ENCODE data around the gene IPO4. TPM values are rescaled to one million over a fixed set of nuclear protein-coding genes. Genes with fewer than 3 reads are reported as not detected.

IPO4 gene
- total and polyA plus RNA-seq, 2 of the 13 experiments (the other 11 are each of a cell fraction or from before 2014, with no cell fraction given) = 39.0 to 179 TPM

- peak; percentile 92 for TF ChIP-seq MED1 (CRISPR knock-in tag; IDR thresholded peaks at IDR 0.05)
- TF ChIP-seq CTCF (CRISPR knock-in tag; IDR thresholded peaks at IDR 0.05) = peak; percentile 47; the same call in 1 of the 2 replicates
- TF ChIP-seq RERE (CRISPR knock-in tag; IDR thresholded peaks at IDR 0.05; ENCODE audit: low read depth) = 0 out of 2 replicates have a peak, but pooled peaks have one; percentile 57
- no peak for TF ChIP-seq DDIT3 (CRISPR knock-in tag; IDR thresholded peaks at IDR 0.05)
- peak; percentile 96 for TF ChIP-seq SP5 (CRISPR knock-in tag; IDR thresholded peaks at IDR 0.05; ENCODE audit: borderline replicate concordance, low read depth)
- no peak for TF ChIP-seq ZNF329 (CRISPR knock-in tag; IDR thresholded peaks at IDR 0.05; ENCODE audit: low read depth)
- TF ChIP-seq ZNF274 (CRISPR knock-in tag; IDR thresholded peaks at IDR 0.05) = peak; percentile 95
- TF ChIP-seq ELF3 (CRISPR knock-in tag; IDR thresholded peaks at IDR 0.05) = peak; percentile 83
- peak; percentile 64; the same call in 1 of the 2 replicates for TF ChIP-seq KLF6 (CRISPR knock-in tag; IDR thresholded peaks at IDR 0.05)
- no peak for TF ChIP-seq CCDC6 (CRISPR knock-in tag; IDR thresholded peaks at IDR 0.05)
- TF ChIP-seq HMGXB4 (CRISPR knock-in tag; IDR thresholded peaks at IDR 0.05; ENCODE audit: borderline replicate concordance in 1 of 2, low read depth in 1 of 2) = peak; percentile 86 to 96
- TF ChIP-seq ZSCAN5A (CRISPR knock-in tag; IDR thresholded peaks at IDR 0.05; ENCODE audit: borderline replicate concordance) = no peak
- TF ChIP-seq JUN (CRISPR knock-in tag; IDR thresholded peaks at IDR 0.05) = peak; percentile 40; the same call in 1 of the 2 replicates
- peak; percentile 81 for TF ChIP-seq MXD1 (CRISPR knock-in tag; IDR thresholded peaks at IDR 0.05)
- TF ChIP-seq KDM4B (CRISPR knock-in tag; IDR thresholded peaks at IDR 0.05) = peak; percentile 9; the same call in 1 of the 2 replicates
These were observed 52.6 kb downstream of the IPO4 start, which contains the start of gene PSME1 (continued) for GRCh38 chr14:24135834-24136683.

Data from HepG2 (cell line).